Right lobe of liver (tissue), 6 donors: ENCODE results near the gene TMEM174. TPM values are rescaled to one million over a fixed set of nuclear protein-coding genes. Genes with fewer than 3 reads are reported as not detected.

ENCODE experiments used
- ATAC-seq, 4 donors: fragments of 200-7000 bp; cut with Tn5 transposase; one replicate each; pipeline ENCODE4 v1.9.1; 2020; ENCODE audit warnings: mild to moderate bottlenecking in 4 of 4, moderate library complexity in 4 of 4
- DNase-seq, 3 donors: peaks; one replicate each; pipeline ENCODE4 v3.0.0-alpha.2; 2020
- H3K27ac ChIP-seq, 3 donors: fragments of 200-600 bp; one replicate each; pipeline ENCODE4 v1.8.0; 2022
- H3K27me3 ChIP-seq, 2 donors: fragments of 200-600 bp; one replicate each; pipeline ENCODE4 v1.8.0; 2022
- H3K36me3 ChIP-seq, 4 donors: fragments of 200-600 bp; sonication (generic) in 1 of 4; one replicate each; pipeline versions ENCODE4 v1.5.1 to v1.8.0; 2017 to 2022; ENCODE audit warnings: control low read depth in 1 of 4
- H3K4me1 ChIP-seq, 4 donors: fragments of 200-600 bp; sonication (generic) in 1 of 4; one replicate each; pipeline versions ENCODE4 v1.5.1 to v1.8.0; 2017 to 2022; ENCODE audit warnings: control low read depth in 1 of 4
- H3K4me3 ChIP-seq, 3 donors: fragments of 200-600 bp; one replicate each; pipeline ENCODE4 v1.8.0; 2022
- H3K9me3 ChIP-seq, 4 donors: fragments of 200-600 bp; sonication (generic) in 1 of 4; one replicate each; pipeline versions ENCODE4 v1.5.1 to v1.8.0; 2017 to 2022; ENCODE audit warnings: control low read depth in 1 of 4
- POLR2A ChIP-seq: fragments of 450-650 bp; IDR thresholded peaks from one replicate; pipeline ENCODE4 v1.6.1; 2017; ENCODE audit warnings: antibody characterized with exemption, mild to moderate bottlenecking
- WGBS: methylation state at CpG from one replicate; pipeline ENCODE4 v1.1.6; 2018; ENCODE audit warnings: low coverage, low lambda C conversion rate; ENCODE audit not compliant: insufficient coverage; ENCODE audit errors: missing lambda C conversion rate; 5-methylcytosine and 5-hydroxymethylcytosine counted together
- intact Hi-C, 2 donors: fragments of 100-400 bp; cut with DNase I; formaldehyde crosslinking; loops; one replicate each; pipeline versions ENCODE4 v1.11.2 to v1.14.1; 2022
- total RNA-seq, 6 experiments: library from RNA; depleted of rRNA in 2 of 6; stranded (reverse); fragments of >200 nt in 2 of 6; fragmentation: NEBNext Ultra II Directional in 3 of 6; extraction: Animal tissue kit (Norgen Biotek cat#: 25700) in 3 of 6; gene quantifications; one replicate each; pipeline versions ENCODE4 v1.1.0 to v1.2.4, GENCODE V29; 2016 to 2023
- TF ChIP-seq, protein P1 (sequence below), 4 donors: fragments of 200-600 bp in 3 of 4; fragments of 450-650 bp in 1 of 4; IDR thresholded peaks; one replicate each; pipeline versions ENCODE4 v1.5.1 to v1.8.0; 2016 to 2022; ENCODE audit warnings: antibody characterized with exemption in 4 of 4, mild to moderate bottlenecking in 2 of 4
- donor health status: DM: no; HTN: yes; CAD: no.
- donor health status: DM: no; HTN: no; CAD: no.
- donor health status: DM: no; HTN: no; CAD: no.
- donor health status: DM: no; HTN: yes; CAD: no.
- donor health status: DM: no; HTN: yes; CAD: no.

Gene TMEM174
- total RNA-seq, 6 experiments from 2014 or later, result not detected

DNA sequence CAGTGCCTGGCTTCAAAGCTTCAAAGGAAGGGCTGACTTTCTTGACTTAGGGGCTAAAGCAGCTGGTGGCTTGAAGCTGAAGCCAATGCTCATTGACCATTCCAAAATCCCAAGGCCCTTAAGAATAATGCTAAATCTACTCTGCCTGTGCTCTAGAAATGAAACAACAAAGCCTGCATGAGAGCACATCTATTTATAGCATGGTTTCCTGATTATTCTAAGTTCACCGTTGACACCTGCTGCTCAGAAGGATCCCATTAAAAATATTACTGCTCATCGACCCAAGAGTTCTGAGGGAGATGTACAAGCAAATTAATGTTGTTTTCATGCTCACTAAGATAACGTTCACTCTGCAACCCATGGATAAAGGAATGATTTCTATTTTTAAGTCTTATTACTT, 6.7 kb downstream of the TMEM174 start:
- DNase-seq (no peak), ATAC-seq (no peak)
- no peaks in the 10 kb centered on the region for H3K9me3 ChIP-seq
- H3K4me1 ChIP-seq, result no peaks in the 10 kb centered on the region
- H3K4me3 ChIP-seq, result no peak overlapping the region
- no peaks in the 10 kb centered on the region for H3K36me3 ChIP-seq
- TF ChIP-seq, protein P1, sequence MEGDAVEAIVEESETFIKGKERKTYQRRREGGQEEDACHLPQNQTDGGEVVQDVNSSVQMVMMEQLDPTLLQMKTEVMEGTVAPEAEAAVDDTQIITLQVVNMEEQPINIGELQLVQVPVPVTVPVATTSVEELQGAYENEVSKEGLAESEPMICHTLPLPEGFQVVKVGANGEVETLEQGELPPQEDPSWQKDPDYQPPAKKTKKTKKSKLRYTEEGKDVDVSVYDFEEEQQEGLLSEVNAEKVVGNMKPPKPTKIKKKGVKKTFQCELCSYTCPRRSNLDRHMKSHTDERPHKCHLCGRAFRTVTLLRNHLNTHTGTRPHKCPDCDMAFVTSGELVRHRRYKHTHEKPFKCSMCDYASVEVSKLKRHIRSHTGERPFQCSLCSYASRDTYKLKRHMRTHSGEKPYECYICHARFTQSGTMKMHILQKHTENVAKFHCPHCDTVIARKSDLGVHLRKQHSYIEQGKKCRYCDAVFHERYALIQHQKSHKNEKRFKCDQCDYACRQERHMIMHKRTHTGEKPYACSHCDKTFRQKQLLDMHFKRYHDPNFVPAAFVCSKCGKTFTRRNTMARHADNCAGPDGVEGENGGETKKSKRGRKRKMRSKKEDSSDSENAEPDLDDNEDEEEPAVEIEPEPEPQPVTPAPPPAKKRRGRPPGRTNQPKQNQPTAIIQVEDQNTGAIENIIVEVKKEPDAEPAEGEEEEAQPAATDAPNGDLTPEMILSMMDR (IDR thresholded peaks at IDR 0.05), result no peak
- TF ChIP-seq POLR2A, result no peak
- intact Hi-C loops, result no loop called here
- 41% methylated on average over 3 of the region's 3 CpGs for WGBS
- no peak overlapping the region for H3K27ac ChIP-seq
- H3K27me3 ChIP-seq, result no peaks in the 10 kb centered on the region

DNA sequence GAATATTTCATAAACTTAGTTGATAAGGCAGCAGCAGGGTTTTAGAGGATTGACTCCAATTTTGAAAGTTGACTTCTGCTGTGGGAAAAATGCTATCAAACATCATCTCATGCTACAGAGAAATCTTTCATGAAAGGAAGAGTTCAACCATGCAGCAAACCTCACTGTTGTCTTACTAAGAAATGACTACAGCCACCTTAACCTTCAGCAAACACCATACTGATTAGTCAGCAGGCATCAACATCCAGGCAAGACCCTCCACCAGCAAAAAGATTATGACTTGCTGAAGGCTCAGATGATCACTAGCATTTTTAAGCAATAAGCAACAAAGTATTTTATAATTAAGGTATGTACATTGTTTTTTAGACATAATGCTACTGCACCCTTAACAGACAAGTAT, 7.6 kb downstream of the TMEM174 start:
- ATAC-seq (no peak), DNase-seq (no peak)
- H3K4me3 ChIP-seq, result no peak overlapping the region
- no peak overlapping the region for H3K27ac ChIP-seq
- no peaks in the 10 kb centered on the region for H3K4me1 ChIP-seq
- H3K27me3 ChIP-seq, result no peaks in the 10 kb centered on the region
- no peaks in the 10 kb centered on the region for H3K9me3 ChIP-seq
- intact Hi-C loops, result no loop called here
- H3K36me3 ChIP-seq, result no peaks in the 10 kb centered on the region
- TF ChIP-seq, protein P1 (IDR thresholded peaks at IDR 0.05), result no peak
- no peak for TF ChIP-seq POLR2A

DNA sequence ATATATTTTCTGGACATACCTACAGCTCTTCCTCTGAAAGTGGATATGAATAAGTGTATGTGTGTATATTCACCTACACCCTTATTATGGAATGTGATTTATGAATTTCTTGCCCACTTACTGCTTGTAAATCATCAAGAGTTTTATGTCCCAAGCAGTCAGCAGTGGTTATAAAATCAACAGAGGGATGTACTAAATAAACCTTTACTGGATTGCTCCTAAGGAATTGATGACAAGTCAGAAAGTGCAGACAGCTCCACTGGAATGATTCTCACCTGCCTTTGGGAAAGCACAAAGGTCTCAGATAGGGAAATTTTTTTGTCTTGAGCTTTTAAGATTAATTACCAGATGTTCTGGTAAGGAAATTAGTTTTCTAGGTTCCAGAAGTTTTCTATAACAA, 9.3 kb downstream of the TMEM174 start:
- no peaks in the 10 kb centered on the region for H3K9me3 ChIP-seq
- DNase-seq (no peak), ATAC-seq (no peak)
- H3K27ac ChIP-seq, result no peak overlapping the region
- no peak for TF ChIP-seq POLR2A
- TF ChIP-seq, protein P1 (IDR thresholded peaks at IDR 0.05), result no peak
- no peak overlapping the region for H3K4me3 ChIP-seq
- intact Hi-C loops, result no loop called here
- no peaks in the 10 kb centered on the region for H3K36me3 ChIP-seq
- H3K27me3 ChIP-seq, result no peaks in the 10 kb centered on the region
- H3K4me1 ChIP-seq, result no peaks in the 10 kb centered on the region

DNA sequence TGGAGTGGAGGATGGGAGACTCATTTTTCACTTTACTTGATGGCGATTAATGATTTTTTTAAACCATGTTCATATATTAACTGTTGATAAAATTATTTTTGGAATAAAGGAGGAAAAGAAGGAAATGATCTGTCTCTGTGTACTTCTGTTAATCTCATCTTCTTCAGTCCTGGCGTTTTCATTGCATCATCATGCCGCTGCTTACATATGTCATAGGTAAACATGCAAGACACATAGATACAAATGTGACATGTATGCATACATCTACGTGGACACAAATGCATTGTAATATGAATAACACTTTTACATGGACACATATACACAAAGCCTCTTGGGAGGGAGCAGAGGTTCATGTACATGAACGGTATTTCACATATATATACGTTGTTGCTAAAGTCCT, 10.0 kb downstream of the TMEM174 start:
- no peaks in the 10 kb centered on the region for H3K4me1 ChIP-seq
- 46% methylated on average over 6 of the region's 6 CpGs for WGBS
- H3K36me3 ChIP-seq, result no peaks in the 10 kb centered on the region
- H3K4me3 ChIP-seq, result no peak overlapping the region
- H3K9me3 ChIP-seq, result no peaks in the 10 kb centered on the region
- ATAC-seq (no peak), DNase-seq (no peak)
- no peak for TF ChIP-seq POLR2A
- TF ChIP-seq, protein P1 (IDR thresholded peaks at IDR 0.05), result no peak
- H3K27ac ChIP-seq, result no peak overlapping the region
- intact Hi-C loops, result no loop called here
- H3K27me3 ChIP-seq, result no peaks in the 10 kb centered on the region

DNA sequence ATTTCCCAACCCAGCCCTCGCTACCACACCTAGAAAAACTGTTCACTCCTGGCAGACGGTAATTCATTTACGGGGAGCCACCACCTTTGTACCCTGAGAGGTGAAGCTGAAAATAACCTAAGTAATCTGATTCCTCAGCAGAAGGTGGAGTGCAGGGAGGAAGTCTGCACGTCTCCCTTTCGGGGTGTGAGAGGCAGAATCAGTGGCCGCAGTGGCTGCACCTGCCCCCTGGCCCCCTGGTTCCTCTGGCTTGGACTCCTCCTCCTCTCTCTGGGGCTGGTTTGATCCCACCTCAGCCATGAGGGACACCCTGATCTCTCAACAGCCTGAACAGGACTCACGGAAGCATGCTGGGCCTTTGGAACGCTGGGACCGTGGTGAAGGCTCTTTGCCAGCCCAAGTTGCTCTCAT, 10.5 kb downstream of the TMEM174 start:
- H3K4me1 ChIP-seq, result no peaks in the 10 kb centered on the region
- H3K4me3 ChIP-seq, result no peak overlapping the region
- no peak for ATAC-seq
- TF ChIP-seq POLR2A, result no peak
- no peaks in the 10 kb centered on the region for H3K27me3 ChIP-seq
- 43% methylated on average over 7 of the region's 9 CpGs for WGBS
- intact Hi-C loops, result no loop called here
- H3K9me3 ChIP-seq, result no peaks in the 10 kb centered on the region
- no peak for DNase-seq
- H3K36me3 ChIP-seq, result no peaks in the 10 kb centered on the region
- no peak overlapping the region for H3K27ac ChIP-seq
